HepG2 (cell line): ENCODE data around the gene MAP3K9.

Experiments used
- ARNT ChIP-seq: fragments of 450-650 bp; IDR thresholded peaks from 2 replicates; pipeline ENCODE4 v1.6.1; 2017
- CHD2 ChIP-seq: IDR thresholded peaks from 2 replicates; pipeline ENCODE4 v1.6.1; 2011; ENCODE audit warnings: low read depth, low read length, improper control_type of control experiment
- MIER2 ChIP-seq: IDR thresholded peaks from 2 replicates; pipeline ENCODE4 v1.6.1; 2016; ENCODE audit warnings: missing biosample characterization, missing genetic modification reagents
- POLR2AphosphoS5 ChIP-seq: IDR thresholded peaks from 2 replicates; pipeline ENCODE4 v1.6.1; 2012; ENCODE audit warnings: low read depth, low read length
- YEATS4 ChIP-seq: sonication (generic); formaldehyde crosslinking; IDR thresholded peaks from 2 replicates; pipeline ENCODE4 v1.4.0; 2020; ENCODE audit warnings: missing genetic modification reagents, borderline replicate concordance
- ZNF335 ChIP-seq: sonication (generic); formaldehyde crosslinking; IDR thresholded peaks from 2 replicates; pipeline ENCODE4 v1.4.0; 2020; ENCODE audit warnings: missing genetic modification reagents
- ZNF678 ChIP-seq: sonication (generic); formaldehyde crosslinking; IDR thresholded peaks from 2 replicates; pipeline ENCODE4 v1.4.0; 2020; ENCODE audit warnings: mild to moderate bottlenecking, missing genetic modification reagents
- TF ChIP-seq, protein P1 (sequence below): sonication (generic); formaldehyde crosslinking; IDR thresholded peaks from 2 replicates; pipeline ENCODE4 v1.5.0; 2020; ENCODE audit warnings: mild to moderate bottlenecking, missing genetic modification reagents, moderate library complexity

DNA sequence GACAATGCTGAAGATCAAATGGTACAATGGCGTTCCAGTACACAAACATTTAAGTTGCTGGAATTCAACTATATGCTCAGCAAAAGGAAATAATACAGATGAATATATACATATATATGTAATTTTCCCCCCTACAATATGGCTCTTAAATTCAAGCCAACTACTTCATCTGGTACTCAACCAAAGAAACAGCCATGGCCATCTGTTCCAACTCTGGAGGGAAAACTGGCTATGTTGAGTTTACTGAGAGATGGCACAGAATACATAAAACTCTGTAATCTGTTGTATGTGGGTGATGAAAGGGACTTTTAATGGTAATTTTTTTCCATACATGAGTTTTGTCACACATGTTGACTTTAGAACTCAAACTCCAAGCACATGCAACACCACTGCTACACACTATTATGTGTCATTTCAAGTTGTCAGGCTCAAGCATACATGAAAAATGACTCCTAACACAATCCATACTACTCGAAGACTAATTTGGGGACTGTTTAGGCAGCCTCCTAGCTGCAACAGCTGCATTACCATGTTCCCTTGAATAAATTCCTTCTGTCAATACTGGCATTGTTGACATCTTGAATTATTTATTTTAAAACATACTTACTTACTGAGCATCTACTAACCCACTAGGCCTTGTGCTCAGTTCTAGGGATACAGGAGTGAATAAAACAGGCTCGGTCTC, 38.2 kb upstream of the MAP3K9 start:
- TF ChIP-seq ZNF678 (CRISPR knock-in tag) (no peak), CHD2 (no peak), ZNF335 (CRISPR knock-in tag) (no peak), POLR2AphosphoS5 (no peak), ARNT (no peak), MIER2 (CRISPR knock-in tag) (no peak), YEATS4 (CRISPR knock-in tag) (no peak)
- TF ChIP-seq, protein P1, sequence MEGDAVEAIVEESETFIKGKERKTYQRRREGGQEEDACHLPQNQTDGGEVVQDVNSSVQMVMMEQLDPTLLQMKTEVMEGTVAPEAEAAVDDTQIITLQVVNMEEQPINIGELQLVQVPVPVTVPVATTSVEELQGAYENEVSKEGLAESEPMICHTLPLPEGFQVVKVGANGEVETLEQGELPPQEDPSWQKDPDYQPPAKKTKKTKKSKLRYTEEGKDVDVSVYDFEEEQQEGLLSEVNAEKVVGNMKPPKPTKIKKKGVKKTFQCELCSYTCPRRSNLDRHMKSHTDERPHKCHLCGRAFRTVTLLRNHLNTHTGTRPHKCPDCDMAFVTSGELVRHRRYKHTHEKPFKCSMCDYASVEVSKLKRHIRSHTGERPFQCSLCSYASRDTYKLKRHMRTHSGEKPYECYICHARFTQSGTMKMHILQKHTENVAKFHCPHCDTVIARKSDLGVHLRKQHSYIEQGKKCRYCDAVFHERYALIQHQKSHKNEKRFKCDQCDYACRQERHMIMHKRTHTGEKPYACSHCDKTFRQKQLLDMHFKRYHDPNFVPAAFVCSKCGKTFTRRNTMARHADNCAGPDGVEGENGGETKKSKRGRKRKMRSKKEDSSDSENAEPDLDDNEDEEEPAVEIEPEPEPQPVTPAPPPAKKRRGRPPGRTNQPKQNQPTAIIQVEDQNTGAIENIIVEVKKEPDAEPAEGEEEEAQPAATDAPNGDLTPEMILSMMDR (CRISPR knock-in tag) = no peak
